ENCODE data around the gene SLC26A8.

Gene SLC26A8

GRCh38 chr6:36061236-36061635 lies 36.8 kb upstream of the SLC26A8 start:
- H3K27me3 ChIP-seq = no peaks in the 10 kb centered on the region
- TF ChIP-seq, protein P1, sequence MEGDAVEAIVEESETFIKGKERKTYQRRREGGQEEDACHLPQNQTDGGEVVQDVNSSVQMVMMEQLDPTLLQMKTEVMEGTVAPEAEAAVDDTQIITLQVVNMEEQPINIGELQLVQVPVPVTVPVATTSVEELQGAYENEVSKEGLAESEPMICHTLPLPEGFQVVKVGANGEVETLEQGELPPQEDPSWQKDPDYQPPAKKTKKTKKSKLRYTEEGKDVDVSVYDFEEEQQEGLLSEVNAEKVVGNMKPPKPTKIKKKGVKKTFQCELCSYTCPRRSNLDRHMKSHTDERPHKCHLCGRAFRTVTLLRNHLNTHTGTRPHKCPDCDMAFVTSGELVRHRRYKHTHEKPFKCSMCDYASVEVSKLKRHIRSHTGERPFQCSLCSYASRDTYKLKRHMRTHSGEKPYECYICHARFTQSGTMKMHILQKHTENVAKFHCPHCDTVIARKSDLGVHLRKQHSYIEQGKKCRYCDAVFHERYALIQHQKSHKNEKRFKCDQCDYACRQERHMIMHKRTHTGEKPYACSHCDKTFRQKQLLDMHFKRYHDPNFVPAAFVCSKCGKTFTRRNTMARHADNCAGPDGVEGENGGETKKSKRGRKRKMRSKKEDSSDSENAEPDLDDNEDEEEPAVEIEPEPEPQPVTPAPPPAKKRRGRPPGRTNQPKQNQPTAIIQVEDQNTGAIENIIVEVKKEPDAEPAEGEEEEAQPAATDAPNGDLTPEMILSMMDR (IDR thresholded peaks at IDR 0.05) = no peak
- H3K4me1 ChIP-seq (ENCODE audit: control insufficient read depth in 1 of 2, insufficient read depth in 1 of 2, low read depth in 1 of 2, low read length in 1 of 2) = peaks cover 7 to 16% of the 10 kb centered on the region in 2 experiments
- peak overlapping the region; percentile 26 for H3K27ac ChIP-seq
- no peaks in the 10 kb centered on the region for H3K9me3 ChIP-seq
- H3K36me3 ChIP-seq = peaks cover 45% of the 10 kb centered on the region
- H3K4me3 ChIP-seq (ENCODE audit: low read depth in 1 of 2, low read length in 1 of 2) = no peak overlapping the region

GRCh38 chr6:36056178-36056577 lies 31.7 kb upstream of the SLC26A8 start:
- no peak overlapping the region for H3K4me3 ChIP-seq (ENCODE audit: low read depth in 1 of 2, low read length in 1 of 2)
- TF ChIP-seq, protein P1 (IDR thresholded peaks at IDR 0.05) = no peak
- no peaks in the 10 kb centered on the region for H3K9me3 ChIP-seq
- peaks cover 17 to 18% of the 10 kb centered on the region in 2 experiments for H3K4me1 ChIP-seq (ENCODE audit: control insufficient read depth in 1 of 2, insufficient read depth in 1 of 2, low read depth in 1 of 2, low read length in 1 of 2)
- H3K27ac ChIP-seq = peak overlapping the region; percentile 55
- H3K27me3 ChIP-seq = no peaks in the 10 kb centered on the region
- peaks cover 50% of the 10 kb centered on the region for H3K36me3 ChIP-seq

- TF ChIP-seq, protein P1 (IDR thresholded peaks at IDR 0.05) = no peak
- Histone ChIP-seq H3K27ac (peak overlapping the region; percentile 55), H3K36me3 (peaks cover 37% of the 10 kb centered on the region), H3K27me3 (no peaks in the 10 kb centered on the region), H3K4me3 (ENCODE audit: low read depth in 1 of 2, low read length in 1 of 2) (no peak overlapping the region), H3K9me3 (no peaks in the 10 kb centered on the region), H3K4me1 (ENCODE audit: control insufficient read depth in 1 of 2, insufficient read depth in 1 of 2, low read depth in 1 of 2, low read length in 1 of 2) (peaks cover 29 to 30% of the 10 kb centered on the region in 2 experiments)
Measured at GRCh38 chr6:36054956-36055355, 30.5 kb upstream of the SLC26A8 start.

GRCh38 chr6:36054415-36054814 lies 30.0 kb upstream of the SLC26A8 start:
- H3K4me1 ChIP-seq (ENCODE audit: control insufficient read depth in 1 of 2, insufficient read depth in 1 of 2, low read depth in 1 of 2, low read length in 1 of 2) = peaks cover 35 to 36% of the 10 kb centered on the region in 2 experiments
- peak overlapping the region; percentile 55 for H3K27ac ChIP-seq
- H3K9me3 ChIP-seq = no peaks in the 10 kb centered on the region
- no peaks in the 10 kb centered on the region for H3K27me3 ChIP-seq
- TF ChIP-seq, protein P1 (IDR thresholded peaks at IDR 0.05) = no peak
- no peak overlapping the region for H3K4me3 ChIP-seq (ENCODE audit: low read depth in 1 of 2, low read length in 1 of 2)
- H3K36me3 ChIP-seq = peaks cover 32% of the 10 kb centered on the region

DNA sequence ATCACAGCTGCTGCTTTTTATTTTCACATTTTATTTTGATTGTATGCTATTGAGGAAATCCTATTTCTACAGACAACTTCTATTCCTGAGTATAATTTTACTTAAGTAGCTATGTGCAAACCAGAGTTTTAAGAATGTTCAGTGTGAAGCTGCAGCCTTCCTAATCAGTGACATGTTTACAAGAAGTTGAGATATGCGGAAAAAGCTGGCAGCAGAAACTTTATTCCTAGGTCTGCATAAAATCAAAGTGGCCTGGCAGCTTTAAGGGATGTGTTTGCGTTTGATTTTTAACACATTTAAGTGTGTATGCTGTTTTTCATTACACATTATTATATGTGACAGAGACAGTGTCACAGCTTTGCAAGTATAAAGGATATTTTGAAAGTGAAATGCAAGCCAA lies 29.4 kb upstream of the SLC26A8 start:
- H3K4me1 ChIP-seq (ENCODE audit: control insufficient read depth in 1 of 2, insufficient read depth in 1 of 2, low read depth in 1 of 2, low read length in 1 of 2) = peaks cover 40 to 41% of the 10 kb centered on the region in 2 experiments
- H3K36me3 ChIP-seq = peaks cover 29% of the 10 kb centered on the region
- H3K9me3 ChIP-seq = no peaks in the 10 kb centered on the region
- H3K27ac ChIP-seq = peak overlapping the region; percentile 55
- TF ChIP-seq, protein P1 (IDR thresholded peaks at IDR 0.05) = no peak
- H3K27me3 ChIP-seq = no peaks in the 10 kb centered on the region
- H3K4me3 ChIP-seq (ENCODE audit: low read depth in 1 of 2, low read length in 1 of 2) = no peak overlapping the region

GRCh38 chr6:36052097-36052496 lies 27.7 kb upstream of the SLC26A8 start:
- Histone ChIP-seq H3K27me3 (no peaks in the 10 kb centered on the region), H3K9me3 (no peaks in the 10 kb centered on the region), H3K27ac (peak overlapping the region; percentile 63), H3K36me3 (peaks cover 29% of the 10 kb centered on the region), H3K4me3 (ENCODE audit: low read depth in 1 of 2, low read length in 1 of 2) (no peak overlapping the region), H3K4me1 (ENCODE audit: control insufficient read depth in 1 of 2, insufficient read depth in 1 of 2, low read depth in 1 of 2, low read length in 1 of 2) (peaks cover 48 to 49% of the 10 kb centered on the region in 2 experiments)
- TF ChIP-seq, protein P1 (IDR thresholded peaks at IDR 0.05) = no peak
